ENCODE data around the gene CNTNAP2. TPM values are rescaled to one million over a fixed set of nuclear protein-coding genes. Genes with fewer than 3 reads are reported as not detected.
"Not testable (repeated sequence)": the region's sequence is repeated elsewhere in the genome, so short reads cannot be mapped to it uniquely, and the experiment has no call there.

CNTNAP2 gene
- total RNA-seq, 1 donor from 2014 or later: 0.49 TPM

- no peak for DNase-seq (ENCODE audit: low spot score)
- intact Hi-C loops (cut with DNase I): no loop called here
- no peak for ATAC-seq
These were observed 19.8 kb downstream of the CNTNAP2 start for GRCh38 chr7:146136357-146136875.

GRCh38 chr7:146138926-146139325, 22.3 kb downstream of the CNTNAP2 start:
- DNase-seq (ENCODE audit: low spot score): no peak
- intact Hi-C loops (cut with DNase I): no loop called here
- no peak for ATAC-seq

DNA sequence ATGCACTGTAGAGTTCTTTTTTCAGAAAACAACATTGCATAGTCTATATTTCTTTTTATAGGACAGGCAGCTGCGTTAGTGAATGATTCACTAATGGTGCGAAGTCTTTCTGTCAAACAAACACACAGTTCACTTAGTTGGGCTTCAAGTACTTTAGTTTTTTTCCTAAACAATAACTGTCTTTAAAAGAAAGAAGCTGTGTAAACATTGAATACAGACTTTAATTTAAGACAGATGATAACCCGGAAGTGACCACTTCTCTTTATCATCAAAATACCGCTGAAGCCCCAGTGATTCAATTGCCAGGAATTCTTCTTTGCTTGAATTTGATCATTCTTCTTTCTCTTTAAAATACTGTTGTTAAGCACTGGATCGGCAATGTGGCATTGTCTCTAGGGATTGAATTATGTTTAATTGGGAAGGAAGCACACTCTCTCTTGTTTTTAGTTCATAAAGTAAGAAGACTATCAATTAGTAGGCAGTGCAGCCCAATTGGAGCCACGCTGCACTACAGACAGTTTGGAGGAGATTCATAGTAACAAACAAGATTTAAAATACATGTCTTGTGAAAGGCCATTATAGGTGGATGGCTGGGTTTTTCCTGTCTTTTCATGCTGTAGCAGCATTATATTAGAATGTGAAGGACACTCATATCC, 30.4 kb downstream of the CNTNAP2 start:
- ATAC-seq: no peak
- no peak for DNase-seq (ENCODE audit: low spot score)
- intact Hi-C loops (cut with DNase I): no loop called here

- DNase-seq (ENCODE audit: low spot score): no peak
- intact Hi-C loops (cut with DNase I): no loop called here
- no peak for ATAC-seq
These were observed 33.6 kb downstream of the CNTNAP2 start for GRCh38 chr7:146150153-146150552.

DNA sequence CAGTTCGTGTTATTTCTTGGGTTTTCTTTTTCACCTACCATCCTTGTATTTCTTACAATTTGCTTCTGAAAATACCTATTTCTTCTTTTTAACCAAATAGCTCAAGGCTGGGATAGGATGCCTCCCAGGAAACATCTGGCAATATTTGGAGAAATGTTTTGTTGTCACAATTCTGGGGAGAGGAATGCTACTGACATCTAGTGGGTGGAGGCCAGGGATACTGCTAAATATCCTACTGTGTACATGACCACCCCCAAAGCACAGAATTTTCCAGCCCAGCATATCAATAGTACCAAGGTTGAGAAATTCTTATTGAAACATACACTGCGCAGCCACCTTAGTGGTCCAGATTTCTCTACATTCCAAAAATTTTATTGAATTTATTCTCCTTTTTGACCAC, 55.5 kb downstream of the CNTNAP2 start:
- DNase-seq (ENCODE audit: low spot score) (no peak), ATAC-seq (no peak)
- intact Hi-C loops (cut with DNase I): no loop called here

- DNase-seq (ENCODE audit: low spot score) (no peak), ATAC-seq (no peak)
- intact Hi-C loops (cut with DNase I): no loop called here
These were observed 59.1 kb downstream of the CNTNAP2 start for GRCh38 chr7:146175716-146176115.

- DNase-seq (ENCODE audit: low spot score) (no peak), ATAC-seq (no peak)
- intact Hi-C loops (cut with DNase I): no loop called here
These were observed 60.3 kb downstream of the CNTNAP2 start for GRCh38 chr7:146176860-146177259.

GRCh38 chr7:146177301-146177700, 60.7 kb downstream of the CNTNAP2 start:
- no peak for ATAC-seq
- no peak for DNase-seq (ENCODE audit: low spot score)
- intact Hi-C loops (cut with DNase I): no loop called here

DNA sequence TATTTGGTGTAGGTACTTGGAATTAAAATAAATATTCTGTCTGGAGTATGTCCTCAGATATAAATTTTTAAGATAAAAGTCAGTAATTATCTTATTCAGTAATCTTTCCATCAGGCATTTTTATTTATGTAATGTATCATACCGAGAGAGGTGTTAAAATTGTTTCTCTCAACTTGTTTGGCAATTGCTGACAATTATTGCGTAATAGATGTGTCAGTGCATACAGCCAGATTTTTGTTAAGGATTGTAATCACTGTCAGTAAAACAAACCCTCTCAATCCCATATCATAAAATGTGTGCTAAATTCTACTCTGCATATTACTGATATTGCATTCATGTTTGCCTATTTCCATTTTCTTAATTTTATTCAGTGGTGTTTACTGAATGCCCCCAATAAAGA, 69.2 kb downstream of the CNTNAP2 start:
- intact Hi-C loops (cut with DNase I): no loop called here
- ATAC-seq: no peak
- no peak for DNase-seq (ENCODE audit: low spot score)

GRCh38 chr7:146191428-146191827, 74.8 kb downstream of the CNTNAP2 start:
- DNase-seq (ENCODE audit: low spot score); ATAC-seq; intact Hi-C loops (cut with DNase I): not testable (repeated sequence)

- DNase-seq (ENCODE audit: low spot score) (no peak), ATAC-seq (no peak)
- intact Hi-C loops (cut with DNase I): no loop called here
These were observed 85.3 kb downstream of the CNTNAP2 start for GRCh38 chr7:146201945-146202344.

- no peak for DNase-seq (ENCODE audit: low spot score)
- intact Hi-C loops (cut with DNase I): no loop called here
- ATAC-seq: no peak
These were observed 89.7 kb downstream of the CNTNAP2 start for GRCh38 chr7:146206270-146206669.

- ATAC-seq: no peak
- DNase-seq (ENCODE audit: low spot score): no peak
- intact Hi-C loops (cut with DNase I): no loop called here
These were observed 91.9 kb downstream of the CNTNAP2 start for GRCh38 chr7:146208492-146208891.

GRCh38 chr7:146214842-146215241, 98.2 kb downstream of the CNTNAP2 start:
- intact Hi-C loops (cut with DNase I): no loop called here
- DNase-seq (ENCODE audit: low spot score) (no peak), ATAC-seq (no peak)

GRCh38 chr7:146216396-146217041, 99.9 kb downstream of the CNTNAP2 start:
- intact Hi-C loops (cut with DNase I): no loop called here
- DNase-seq (ENCODE audit: low spot score): no peak
- ATAC-seq: no peak

GRCh38 chr7:146223851-146224250, 107.2 kb downstream of the CNTNAP2 start:
- no peak for DNase-seq (ENCODE audit: low spot score)
- intact Hi-C loops (cut with DNase I): no loop called here
- ATAC-seq: no peak

DNA sequence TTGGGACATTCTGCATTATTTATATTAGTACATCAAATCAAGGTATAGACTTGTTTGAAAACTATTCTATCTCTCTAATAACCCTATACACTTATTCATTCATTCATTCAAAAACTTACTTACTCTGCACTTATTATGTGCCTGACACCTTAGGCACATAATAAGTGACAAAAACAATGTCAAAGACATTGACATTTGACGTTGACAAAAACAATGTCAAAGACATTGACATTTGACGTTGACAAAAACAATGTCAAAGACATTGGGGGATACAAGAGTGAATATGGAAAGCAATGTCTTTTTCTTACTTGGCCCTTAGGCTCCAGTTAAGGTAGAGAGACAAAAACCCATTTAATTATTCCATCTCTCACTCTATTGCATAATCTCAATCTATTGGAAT, 116.0 kb downstream of the CNTNAP2 start:
- intact Hi-C loops (cut with DNase I): no loop called here
- DNase-seq (ENCODE audit: low spot score): no peak
- no peak for ATAC-seq

DNA sequence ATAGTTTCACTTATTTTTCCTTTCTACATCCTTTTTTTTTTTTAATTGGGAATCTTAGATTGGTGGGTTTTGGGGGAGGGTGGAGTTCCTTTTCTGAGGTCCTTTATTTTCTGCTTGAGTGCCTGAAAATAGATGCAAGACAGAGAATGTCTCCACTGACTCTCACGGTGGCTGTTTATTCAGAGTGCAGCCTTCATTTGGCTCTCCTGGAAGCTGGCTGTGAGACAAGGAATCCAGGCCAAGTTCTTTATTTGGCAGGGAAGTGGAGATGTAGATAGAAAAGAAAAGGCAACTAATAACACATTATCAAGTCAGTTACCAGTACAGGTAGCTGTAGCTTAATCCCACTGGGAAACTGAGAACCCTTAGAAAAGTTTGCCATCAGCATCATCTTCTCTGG, 118.6 kb downstream of the CNTNAP2 start:
- ATAC-seq (no peak), DNase-seq (ENCODE audit: low spot score) (no peak)
- intact Hi-C loops (cut with DNase I): no loop called here

DNA sequence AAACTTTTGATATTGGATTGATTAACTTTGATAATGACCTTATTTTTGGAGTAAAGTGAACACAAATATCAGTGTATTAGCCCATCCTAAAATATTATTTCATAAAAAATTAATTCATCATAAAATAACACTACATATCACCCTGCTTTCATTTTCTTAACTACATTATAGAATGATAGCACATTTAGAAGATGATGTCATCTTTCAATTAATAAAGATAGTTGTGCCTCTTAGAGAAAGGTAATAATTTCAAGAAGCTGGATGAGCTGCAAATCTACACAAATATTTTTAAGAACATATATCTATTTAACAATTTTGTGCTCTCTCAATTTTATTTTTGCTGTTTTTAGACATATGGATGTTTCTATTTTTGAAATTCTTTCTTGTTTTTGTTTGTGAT, 126.1 kb downstream of the CNTNAP2 start:
- intact Hi-C loops (cut with DNase I): no loop called here
- no peak for DNase-seq (ENCODE audit: low spot score)
- no peak for ATAC-seq

DNA sequence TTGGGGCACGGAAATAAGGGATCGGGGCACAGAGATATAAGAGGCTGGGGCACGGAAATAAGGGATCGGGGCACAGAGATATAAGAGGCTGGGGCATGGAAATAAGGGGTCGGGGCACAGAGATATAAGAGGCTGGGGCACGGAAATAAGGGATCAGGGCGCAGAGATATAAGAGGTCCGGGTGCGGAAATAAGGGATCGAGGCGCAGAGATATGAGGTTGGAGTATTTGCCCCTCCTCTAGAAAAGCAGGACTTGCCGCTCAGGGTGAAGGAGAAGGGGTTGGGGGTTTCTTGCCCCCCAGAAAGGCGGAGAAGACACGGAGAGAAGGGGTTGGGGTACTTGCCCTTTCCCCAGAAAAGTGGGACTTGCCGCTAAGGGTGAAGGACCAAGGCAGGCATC, 131.4 kb downstream of the CNTNAP2 start:
- ATAC-seq; intact Hi-C loops (cut with DNase I): not testable (repeated sequence)

GRCh38 chr7:146248744-146249143, 132.1 kb downstream of the CNTNAP2 start:
- ATAC-seq; intact Hi-C loops (cut with DNase I); DNase-seq (ENCODE audit: low spot score): not testable (repeated sequence)

More for the DNA sequence above, 131.4 kb downstream of the CNTNAP2 start:
- not testable (repeated sequence) for DNase-seq (ENCODE audit: low spot score)

All from sciatic nerve (tissue), 2 donors.